Stimulated activated CD4-positive, alpha-beta T cell treated with anti-CD3 and anti-CD28 coated beads, Interleukin-4, amount 100 ng/mL, for 48 hours (primary cell): Measurements from ENCODE around the gene NKX2-1.
A peak's percentile ranks its signal among the peaks of the same experiment; 100 is the strongest.
"Not testable (repeated sequence)": the region's sequence is repeated elsewhere in the genome, so short reads cannot be mapped to it uniquely, and the experiment has no call there.

Experiments used
- DNase-seq, 2 donors: peaks; one replicate each; pipeline ENCODE4 v3.0.0-alpha.2; 2020; ENCODE audit warnings: low read depth in 2 of 2

NKX2-1 gene

GRCh38 chr14:36519431-36520321 lies at the start of gene NKX2-1:
TSS of gene NKX2-1 (minus strand) at chr14:36520232. CDS start at chr14:36520129, 103 bp downstream.
- no peak for DNase-seq

- DNase-seq: peak in 1 of 2 donors; percentile 19
Observed at GRCh38 chr14:36556811-36557433, 36.9 kb upstream of the NKX2-1 start.

- no peak for DNase-seq
Observed at GRCh38 chr14:36555998-36556743, 36.1 kb upstream of the NKX2-1 start.

GRCh38 chr14:36553656-36554260 lies 33.7 kb upstream of the NKX2-1 start:
- DNase-seq: no peak

GRCh38 chr14:36550899-36551298 lies 30.9 kb upstream of the NKX2-1 start:
- DNase-seq: no peak

- DNase-seq: not testable (repeated sequence)
Observed at GRCh38 chr14:36544280-36544679, 24.2 kb upstream of the NKX2-1 start.

- DNase-seq: no peak
Observed at GRCh38 chr14:36538051-36538450, 18.0 kb upstream of the NKX2-1 start.

GRCh38 chr14:36529062-36529461 lies 9.0 kb upstream of the NKX2-1 start:
- DNase-seq: no peak

GRCh38 chr14:36525746-36526099 lies 5.7 kb upstream of the NKX2-1 start:
- no peak for DNase-seq

- DNase-seq: no peak
Observed at GRCh38 chr14:36524874-36525745, 5.1 kb upstream of the NKX2-1 start.

- DNase-seq: no peak
Observed at GRCh38 chr14:36524220-36524837, 4.3 kb upstream of the NKX2-1 start.

- no peak for DNase-seq
Observed at GRCh38 chr14:36522972-36523715, 3.1 kb upstream of the NKX2-1 start.

GRCh38 chr14:36522347-36522971 lies 2.4 kb upstream of the NKX2-1 start:
- DNase-seq: no peak

GRCh38 chr14:36521598-36522345 lies 1.7 kb upstream of the NKX2-1 start:
- DNase-seq: no peak

GRCh38 chr14:36520601-36521525 lies 831 bp upstream of the NKX2-1 start:
- DNase-seq: no peak

GRCh38 chr14:36518586-36519430 lies 1.2 kb downstream of the NKX2-1 start:
- DNase-seq: no peak
